Measurements from ENCODE around the gene ALPG.

ALPG gene

DNA sequence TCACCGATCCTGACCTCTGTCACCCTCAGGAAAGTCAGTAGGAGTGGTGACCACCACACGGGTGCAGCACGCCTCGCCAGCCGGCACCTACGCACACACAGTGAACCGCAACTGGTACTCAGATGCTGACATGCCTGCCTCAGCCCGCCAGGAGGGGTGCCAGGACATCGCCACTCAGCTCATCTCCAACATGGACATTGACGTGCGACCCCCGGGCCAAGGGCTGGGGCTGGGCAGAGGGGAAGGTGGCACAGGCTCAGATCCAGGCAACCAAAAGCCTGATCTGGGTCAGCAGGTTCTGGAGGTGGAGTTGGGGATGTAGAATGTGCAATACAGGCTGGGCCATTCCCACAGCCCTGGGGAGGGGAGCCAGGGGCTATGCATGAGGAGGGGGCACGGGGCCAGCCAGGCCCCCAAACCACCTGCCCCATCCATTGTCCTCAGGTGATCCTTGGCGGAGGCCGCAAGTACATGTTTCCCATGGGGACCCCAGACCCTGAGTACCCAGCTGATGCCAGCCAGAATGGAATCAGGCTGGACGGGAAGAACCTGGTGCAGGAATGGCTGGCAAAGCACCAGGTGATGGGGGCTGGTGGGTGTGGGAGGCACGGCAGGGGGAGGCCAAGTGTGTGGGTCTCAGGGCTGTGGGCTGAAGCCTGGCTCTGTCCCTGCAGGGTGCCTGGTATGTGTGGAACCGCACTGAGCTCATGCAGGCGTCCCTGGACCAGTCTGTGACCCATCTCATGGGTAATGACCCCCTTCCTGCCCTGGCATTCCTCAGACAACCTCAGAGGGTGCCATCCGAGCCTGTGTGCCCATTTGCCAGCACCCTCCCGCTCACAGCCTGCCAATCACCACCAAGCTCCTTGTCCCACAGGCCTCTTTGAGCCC lies 50.7 kb downstream of the ALPG start:
- DNase-seq (ENCODE audit: low read depth in 2 of 2) = no peak

GRCh38 chr2:232458051-232458660 lies 51.5 kb downstream of the ALPG start:
- no peak for DNase-seq (ENCODE audit: low read depth in 2 of 2)

GRCh38 chr2:232458661-232459418 lies 52.2 kb downstream of the ALPG start:
- DNase-seq (ENCODE audit: low read depth in 2 of 2) = no peak

DNA sequence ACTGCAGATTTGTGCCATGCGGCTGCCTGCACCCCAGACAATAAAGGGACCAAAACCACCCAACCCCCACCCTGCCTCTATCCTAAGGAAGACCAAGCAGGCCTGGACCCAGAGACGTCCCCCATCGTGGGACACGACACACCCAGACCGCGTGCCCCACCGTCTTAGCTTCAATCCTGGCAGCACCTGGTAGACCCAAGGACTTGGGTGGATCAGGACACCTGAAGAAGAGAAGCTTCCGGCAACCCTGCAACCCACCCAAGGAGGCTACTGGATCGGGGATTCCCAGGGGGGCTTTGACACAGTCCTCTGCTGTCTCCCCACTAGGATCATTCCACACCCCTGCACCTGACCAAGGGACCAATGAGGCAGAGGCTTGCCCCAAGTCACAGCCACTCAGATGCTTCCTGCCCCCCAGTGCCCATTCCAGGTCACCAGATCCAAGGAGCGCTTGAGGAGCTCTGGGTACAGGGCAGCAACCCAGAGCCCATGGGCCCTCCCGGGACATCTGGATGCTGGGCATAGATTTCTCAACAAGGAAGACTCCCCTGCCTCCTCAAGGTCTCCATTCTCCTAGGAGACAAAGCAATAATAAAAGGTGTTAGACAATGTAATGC lies 52.9 kb downstream of the ALPG start:
- no peak for DNase-seq (ENCODE audit: low read depth in 2 of 2)

DNA sequence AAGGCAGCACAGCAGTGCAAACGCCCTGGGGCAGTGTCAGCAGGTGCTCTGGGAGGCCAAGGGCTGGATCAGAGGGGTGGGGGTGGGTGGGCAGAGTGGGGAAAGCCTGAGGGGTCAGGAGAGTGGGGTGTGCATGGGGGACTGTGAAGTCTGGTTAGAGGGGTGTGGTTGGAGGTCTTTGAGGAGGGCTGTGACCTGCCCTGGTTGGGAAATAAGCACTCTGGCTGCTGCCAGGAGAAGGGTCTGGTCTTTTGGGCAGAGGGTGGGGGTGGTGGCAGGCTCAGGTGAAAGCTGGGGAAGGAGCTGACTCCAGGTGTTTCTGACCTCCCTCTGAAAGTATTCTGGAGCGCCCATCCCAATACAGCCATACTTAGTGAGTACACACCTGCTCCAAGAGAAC lies 53.5 kb downstream of the ALPG start:
- DNase-seq (ENCODE audit: low read depth in 2 of 2) = no peak

All from stimulated activated CD4-positive, alpha-beta T cell treated with anti-CD3 and anti-CD28 coated beads, Interleukin-1b, Interleukin-23, amount 100 ng/mL, for 4 hours (primary cell).